Hematopoietic multipotent progenitor cell treated with erythropoietin and hydrocortisone succinate and interleukin-3 and kit ligand, for 15 days (in vitro differentiated cells): ENCODE measurements around the gene F2.

Experiments used
- DNase-seq: peaks from one replicate; pipeline ENCODE4 v3.0.0-alpha.2; 2015; ENCODE audit warnings: low spot score

F2 gene

DNA sequence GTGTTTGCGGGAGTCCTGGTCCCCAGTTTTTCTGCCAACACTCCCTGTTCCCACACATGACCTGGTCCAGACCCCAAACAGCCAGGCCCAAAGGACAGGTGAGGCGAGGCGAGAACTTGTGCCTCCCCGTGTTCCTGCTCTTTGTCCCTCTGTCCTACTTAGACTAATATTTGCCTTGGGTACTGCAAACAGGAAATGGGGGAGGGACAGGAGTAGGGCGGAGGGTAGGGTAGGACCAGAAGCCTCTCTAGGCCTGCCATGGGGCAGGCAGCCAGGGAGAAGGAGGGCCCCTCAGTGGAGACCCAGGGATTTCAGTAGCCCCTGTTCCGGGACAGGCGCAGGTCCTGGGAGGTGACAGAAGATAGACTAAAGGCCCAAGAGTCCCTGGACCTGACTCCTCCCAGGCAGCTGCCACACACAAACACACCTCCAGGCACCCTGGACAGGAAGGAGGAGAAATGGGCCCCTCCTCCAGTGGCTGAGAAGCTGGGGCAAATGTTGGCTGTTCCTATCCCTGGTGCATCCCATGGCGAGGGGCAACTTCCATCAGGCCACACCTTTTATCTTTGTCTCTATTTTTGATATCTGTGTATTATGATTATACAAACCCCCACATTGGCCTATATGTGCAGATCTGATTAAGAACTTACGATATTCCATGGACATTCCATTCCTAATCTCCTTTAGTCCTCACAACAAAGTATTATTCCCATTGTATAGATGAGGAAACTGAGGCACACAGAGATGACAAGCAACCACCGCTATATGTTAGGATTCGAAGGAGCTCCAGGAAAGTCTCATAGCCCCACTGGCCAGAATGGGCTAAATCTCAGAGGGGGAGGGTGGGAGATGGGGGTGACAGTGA, 626 bp upstream of the F2 start:
- DNase-seq: no peak

DNA sequence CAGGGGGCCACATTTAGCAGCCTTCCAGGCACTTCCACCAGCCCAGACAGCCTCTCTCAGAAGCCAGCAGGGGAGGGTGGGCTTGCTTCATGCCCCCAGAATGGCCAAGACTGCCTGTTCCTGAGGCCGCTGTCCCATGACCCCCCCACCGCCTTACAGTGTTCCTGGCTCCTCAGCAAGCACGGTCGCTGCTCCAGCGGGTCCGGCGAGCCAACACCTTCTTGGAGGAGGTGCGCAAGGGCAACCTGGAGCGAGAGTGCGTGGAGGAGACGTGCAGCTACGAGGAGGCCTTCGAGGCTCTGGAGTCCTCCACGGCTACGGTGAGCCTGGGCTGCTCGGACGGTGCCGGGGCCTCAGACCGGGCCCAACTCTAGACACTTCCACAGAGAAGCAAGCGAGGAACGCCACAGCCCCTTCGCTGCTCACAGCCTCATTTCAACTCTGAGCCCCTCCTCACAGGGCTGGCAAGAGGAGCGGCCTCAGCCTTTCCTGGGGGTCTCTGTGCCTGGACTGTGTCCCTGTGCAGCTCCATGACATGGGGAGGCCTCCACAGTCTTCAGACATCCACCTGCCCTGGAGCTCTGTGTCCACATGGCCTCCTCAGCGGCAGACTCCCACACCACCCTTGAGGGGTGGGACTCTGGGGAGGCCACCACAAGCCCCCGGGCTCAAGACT, 668 bp downstream of the F2 start:
- DNase-seq: no peak

GRCh38 chr11:46721286-46721685, 2.3 kb downstream of the F2 start:
- DNase-seq: no peak

DNA sequence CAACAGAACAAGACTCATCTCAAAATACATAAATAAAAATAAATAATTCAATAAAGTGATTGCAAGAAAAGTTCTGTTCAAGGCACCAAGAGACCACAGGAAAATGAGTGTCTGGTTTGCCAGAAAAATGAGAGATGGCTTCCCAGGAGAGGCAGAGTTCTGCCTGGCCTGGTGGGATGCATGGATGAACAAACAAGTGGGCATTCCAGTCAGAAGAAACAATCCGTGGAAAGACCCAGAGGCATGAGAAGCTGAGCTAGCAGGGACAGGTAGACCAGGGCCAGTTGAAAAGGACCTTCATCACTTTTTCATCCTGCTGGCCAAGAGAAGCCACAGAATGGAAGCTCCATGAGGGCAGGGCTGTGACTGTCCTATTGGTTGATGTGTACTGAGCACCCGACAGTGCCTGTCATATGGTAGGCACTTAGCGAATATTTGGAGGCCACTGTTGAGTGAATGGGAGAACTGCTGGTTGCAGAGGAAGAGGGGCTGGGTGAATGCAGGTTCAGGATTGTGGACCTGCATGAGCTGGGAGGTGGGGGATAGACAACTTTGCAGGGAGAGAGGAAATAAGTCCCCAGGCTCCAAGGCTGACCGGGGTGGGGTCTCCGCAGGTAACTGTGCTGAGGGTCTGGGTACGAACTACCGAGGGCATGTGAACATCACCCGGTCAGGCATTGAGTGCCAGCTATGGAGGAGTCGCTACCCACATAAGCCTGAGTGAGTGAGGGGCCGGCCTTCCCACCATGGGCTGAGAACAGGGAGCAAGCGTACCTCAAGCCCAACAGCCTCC, 3.7 kb downstream of the F2 start:
- DNase-seq: no peak

DNA sequence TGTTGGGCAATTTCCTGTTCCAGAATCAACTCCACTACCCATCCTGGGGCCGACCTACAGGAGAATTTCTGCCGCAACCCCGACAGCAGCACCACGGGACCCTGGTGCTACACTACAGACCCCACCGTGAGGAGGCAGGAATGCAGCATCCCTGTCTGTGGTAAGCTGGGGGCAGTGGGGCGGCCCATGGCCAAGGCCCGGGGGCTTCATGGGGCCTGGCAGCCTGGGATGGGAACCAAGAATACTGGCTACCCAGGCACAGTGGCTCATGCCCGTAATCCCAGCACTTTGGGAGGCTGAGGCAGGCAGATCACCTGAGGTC, 4.3 kb downstream of the F2 start:
- no peak for DNase-seq

- no peak for DNase-seq
These were observed 5.1 kb downstream of the F2 start for GRCh38 chr11:46724088-46724487.

GRCh38 chr11:46725338-46726205, 6.6 kb downstream of the F2 start:
- DNase-seq: no peak

GRCh38 chr11:46726206-46726862, 7.3 kb downstream of the F2 start:
- no peak for DNase-seq

- DNase-seq: no peak
These were observed 9.1 kb downstream of the F2 start for GRCh38 chr11:46727952-46728658.

GRCh38 chr11:46728659-46729040, 9.6 kb downstream of the F2 start:
- DNase-seq: no peak

DNA sequence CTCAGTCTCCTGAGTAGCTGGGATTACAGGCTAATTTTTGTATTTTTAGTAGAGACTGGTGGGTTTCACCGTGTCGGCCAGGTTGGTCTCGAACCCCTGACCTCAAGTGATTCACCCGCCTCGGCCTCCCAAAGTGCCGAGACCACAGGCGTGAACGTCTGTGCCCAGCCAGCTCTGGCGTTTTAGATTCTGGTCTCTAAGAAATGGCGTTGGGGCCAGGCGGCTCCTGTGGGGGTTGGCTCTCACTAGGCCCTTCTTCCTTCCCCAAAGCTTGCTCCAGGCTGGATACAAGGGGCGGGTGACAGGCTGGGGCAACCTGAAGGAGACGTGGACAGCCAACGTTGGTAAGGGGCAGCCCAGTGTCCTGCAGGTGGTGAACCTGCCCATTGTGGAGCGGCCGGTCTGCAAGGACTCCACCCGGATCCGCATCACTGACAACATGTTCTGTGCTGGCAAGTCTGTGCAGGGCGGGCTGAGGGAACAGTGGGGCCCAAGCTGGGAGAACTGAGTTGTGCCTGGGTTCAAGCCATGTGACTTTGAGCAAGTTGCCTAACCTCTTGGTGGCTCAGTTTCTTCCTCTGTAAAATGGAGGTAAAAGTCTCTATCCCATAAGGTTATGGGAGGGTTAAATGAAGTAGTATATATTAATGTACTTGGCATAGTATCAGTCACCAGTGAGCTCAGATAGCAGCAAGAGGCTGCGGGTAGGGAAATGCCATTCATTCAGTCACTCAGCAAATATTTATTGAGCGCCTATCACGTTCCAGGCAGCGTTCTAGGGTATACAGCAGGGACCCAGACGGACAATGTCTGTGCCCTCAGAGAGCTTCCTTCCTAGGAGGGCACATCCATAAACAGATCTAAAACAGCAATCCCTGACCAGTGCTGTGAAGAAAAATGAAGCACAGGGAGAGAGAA, 10.4 kb downstream of the F2 start:
- no peak for DNase-seq

- no peak for DNase-seq
These were observed 12.5 kb downstream of the F2 start for GRCh38 chr11:46731545-46731944.

DNA sequence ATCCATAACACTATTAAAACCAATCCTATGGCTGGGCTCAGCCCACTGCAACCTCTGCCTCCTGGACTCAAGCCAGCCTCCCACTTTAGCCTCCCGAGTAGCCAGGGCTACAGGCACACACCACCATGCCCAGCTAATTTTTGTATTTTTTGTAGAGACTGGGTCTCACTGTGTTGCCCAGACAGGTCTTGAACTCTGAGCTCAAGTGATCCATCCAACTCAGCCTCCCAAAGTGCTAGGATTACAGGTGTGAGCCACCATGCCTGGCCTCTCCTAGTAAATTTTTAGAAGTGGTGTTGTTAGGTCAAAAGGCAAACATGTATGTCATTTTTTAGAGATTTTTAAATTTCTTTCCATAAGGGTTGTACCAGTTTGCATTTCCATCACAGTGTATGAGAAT, 14.2 kb downstream of the F2 start:
- no peak for DNase-seq

DNA sequence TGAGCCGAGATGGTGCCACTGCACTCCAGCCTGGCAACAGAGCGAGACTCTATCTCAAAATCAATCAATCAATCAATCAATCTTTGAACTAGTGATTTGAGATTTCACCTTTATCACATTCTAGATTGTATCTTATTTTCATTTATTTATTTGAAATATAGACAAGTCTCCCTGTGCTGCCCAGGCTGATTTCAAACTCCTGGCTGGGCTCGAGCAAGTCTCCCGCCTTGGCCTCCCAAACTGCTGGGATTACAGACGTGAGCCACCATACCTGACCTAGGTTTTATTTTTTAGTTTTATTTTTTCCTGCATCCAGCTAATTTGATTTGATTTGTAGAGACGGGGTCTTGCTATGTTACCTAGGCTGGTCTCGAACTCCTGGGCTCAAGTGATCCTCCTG, 17.1 kb downstream of the F2 start:
- DNase-seq: no peak

- DNase-seq: no peak
These were observed 17.6 kb downstream of the F2 start for GRCh38 chr11:46736615-46737014.

GRCh38 chr11:46737699-46738098, 18.7 kb downstream of the F2 start:
- DNase-seq: no peak

- no peak for DNase-seq
These were observed 19.9 kb downstream of the F2 start for GRCh38 chr11:46738887-46739286.

DNA sequence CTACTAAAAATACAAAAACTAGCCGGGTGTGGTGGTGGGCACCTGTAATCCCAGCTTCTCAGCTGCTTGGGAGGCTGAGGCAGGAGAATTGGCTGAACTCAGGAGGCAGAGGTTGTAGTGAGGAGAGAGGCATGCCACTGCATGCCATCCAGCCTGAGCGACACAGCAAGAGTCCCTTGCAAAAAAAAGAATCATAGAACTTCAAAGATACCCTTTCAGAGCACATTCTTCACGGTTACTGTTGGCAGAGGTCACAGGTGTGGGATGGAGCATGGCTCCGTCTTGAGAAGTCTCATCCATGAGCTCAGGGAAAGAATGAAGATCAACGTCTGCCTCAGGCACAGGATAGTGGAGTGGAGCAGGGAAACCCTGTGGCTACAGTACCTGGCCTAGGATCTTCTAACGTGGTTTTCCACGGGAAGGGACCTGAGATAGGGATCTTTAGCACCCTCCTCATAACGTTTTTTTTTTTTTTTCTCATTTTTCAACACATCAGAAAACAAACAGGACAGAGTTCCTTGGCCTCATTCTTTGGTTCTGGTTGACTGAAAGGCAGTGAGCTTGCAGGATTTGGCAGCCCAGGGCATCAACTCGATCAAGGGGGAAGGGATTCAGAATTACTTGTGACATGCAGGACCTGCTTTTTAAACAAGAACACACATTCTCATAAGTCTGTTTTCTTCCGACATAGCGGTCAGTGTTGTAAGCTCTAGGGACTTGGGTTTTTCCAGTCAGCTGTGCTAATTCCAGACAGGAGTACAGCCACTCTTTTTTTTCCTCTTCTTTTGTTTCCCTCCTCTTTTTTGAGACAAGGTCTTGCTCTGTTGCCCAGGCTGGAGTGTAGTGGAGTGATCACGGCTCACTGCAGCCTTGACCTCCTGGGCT, 22.8 kb downstream of the F2 start:
- DNase-seq: no peak

GRCh38 chr11:46743043-46743442, 24.0 kb downstream of the F2 start:
- DNase-seq: no peak
